Lower lobe of right lung (tissue), 2 donors: Measurements from ENCODE around the gene SLC45A1. TPM values are rescaled to one million over a fixed set of nuclear protein-coding genes. Genes with fewer than 3 reads are reported as not detected.

Experiments used
- ATAC-seq, 2 donors: fragments of 200-7000 bp; cut with Tn5 transposase; one replicate each; pipeline ENCODE4 v1.9.1; 2020 to 2022; ENCODE audit warnings: mild to moderate bottlenecking in 2 of 2, moderate library complexity in 2 of 2
- DNase-seq: peaks from one replicate; pipeline ENCODE4 v3.0.0-alpha.2; 2020
- H3K27ac ChIP-seq: fragments of 200-600 bp; one replicate; pipeline ENCODE4 v1.8.0; 2022
- H3K27me3 ChIP-seq: fragments of 200-600 bp; one replicate; pipeline ENCODE4 v1.8.0; 2022; ENCODE audit warnings: low read depth
- H3K36me3 ChIP-seq: fragments of 200-600 bp; one replicate; pipeline ENCODE4 v1.8.0; 2022; ENCODE audit warnings: mild to moderate bottlenecking
- H3K4me1 ChIP-seq: fragments of 200-600 bp; one replicate; pipeline ENCODE4 v1.8.0; 2022
- H3K4me3 ChIP-seq: fragments of 200-600 bp; one replicate; pipeline ENCODE4 v1.8.0; 2022; ENCODE audit warnings: mild to moderate bottlenecking
- H3K9me3 ChIP-seq: fragments of 200-600 bp; one replicate; pipeline ENCODE4 v1.8.0; 2022
- CTCF ChIP-seq: fragments of 200-600 bp; IDR thresholded peaks from one replicate; pipeline ENCODE4 v1.8.0; 2022; ENCODE audit warnings: antibody characterized with exemption, mild to moderate bottlenecking
- intact Hi-C: fragments of 100-400 bp; cut with DNase I; formaldehyde crosslinking; loops from one replicate; pipeline ENCODE4 v1.11.0; 2022
- total RNA-seq: library from RNA; stranded (reverse); fragmentation: NEBNext Ultra II Directional; extraction: Animal tissue kit (Norgen Biotek cat#: 25700); gene quantifications from one replicate; pipeline ENCODE4 v1.2.1, GENCODE V29; 2021
- donor health status: DM: no; HTN: yes; CAD: no; lungs with severe emphysema.

Gene SLC45A1
- total RNA-seq, 1 donor from 2014 or later, result 0.92 TPM

- Histone ChIP-seq H3K4me1 (peaks cover 7% of the 10 kb centered on the region), H3K27ac (peak overlapping the region; percentile 53), H3K27me3 (no peaks in the 10 kb centered on the region), H3K9me3 (no peaks in the 10 kb centered on the region), H3K4me3 (no peak overlapping the region), H3K36me3 (peaks cover 59% of the 10 kb centered on the region)
- intact Hi-C loops, result no loop called here
- ATAC-seq (no peak), DNase-seq (no peak)
- no peak for TF ChIP-seq CTCF
Observed at GRCh38 chr1:8352886-8353785, 35.2 kb downstream of the SLC45A1 start.

- Histone ChIP-seq H3K36me3 (peaks cover 68% of the 10 kb centered on the region), H3K27me3 (no peaks in the 10 kb centered on the region), H3K4me3 (no peak overlapping the region), H3K27ac (no peak overlapping the region), H3K4me1 (peaks cover 7% of the 10 kb centered on the region), H3K9me3 (no peaks in the 10 kb centered on the region)
- intact Hi-C loops, result no loop called here
- no peak for TF ChIP-seq CTCF
- ATAC-seq (no peak), DNase-seq (no peak)
Observed at GRCh38 chr1:8354038-8354437, 36.1 kb downstream of the SLC45A1 start.

GRCh38 chr1:8355439-8356255 is 37.7 kb downstream of the SLC45A1 start:
- Histone ChIP-seq H3K4me1 (peaks cover 7% of the 10 kb centered on the region), H3K27ac (no peak overlapping the region), H3K4me3 (no peak overlapping the region), H3K9me3 (no peaks in the 10 kb centered on the region), H3K36me3 (peaks cover 82% of the 10 kb centered on the region), H3K27me3 (no peaks in the 10 kb centered on the region)
- intact Hi-C loops, result no loop called here
- DNase-seq, result no peak
- TF ChIP-seq CTCF, result no peak
- no peak for ATAC-seq

DNA sequence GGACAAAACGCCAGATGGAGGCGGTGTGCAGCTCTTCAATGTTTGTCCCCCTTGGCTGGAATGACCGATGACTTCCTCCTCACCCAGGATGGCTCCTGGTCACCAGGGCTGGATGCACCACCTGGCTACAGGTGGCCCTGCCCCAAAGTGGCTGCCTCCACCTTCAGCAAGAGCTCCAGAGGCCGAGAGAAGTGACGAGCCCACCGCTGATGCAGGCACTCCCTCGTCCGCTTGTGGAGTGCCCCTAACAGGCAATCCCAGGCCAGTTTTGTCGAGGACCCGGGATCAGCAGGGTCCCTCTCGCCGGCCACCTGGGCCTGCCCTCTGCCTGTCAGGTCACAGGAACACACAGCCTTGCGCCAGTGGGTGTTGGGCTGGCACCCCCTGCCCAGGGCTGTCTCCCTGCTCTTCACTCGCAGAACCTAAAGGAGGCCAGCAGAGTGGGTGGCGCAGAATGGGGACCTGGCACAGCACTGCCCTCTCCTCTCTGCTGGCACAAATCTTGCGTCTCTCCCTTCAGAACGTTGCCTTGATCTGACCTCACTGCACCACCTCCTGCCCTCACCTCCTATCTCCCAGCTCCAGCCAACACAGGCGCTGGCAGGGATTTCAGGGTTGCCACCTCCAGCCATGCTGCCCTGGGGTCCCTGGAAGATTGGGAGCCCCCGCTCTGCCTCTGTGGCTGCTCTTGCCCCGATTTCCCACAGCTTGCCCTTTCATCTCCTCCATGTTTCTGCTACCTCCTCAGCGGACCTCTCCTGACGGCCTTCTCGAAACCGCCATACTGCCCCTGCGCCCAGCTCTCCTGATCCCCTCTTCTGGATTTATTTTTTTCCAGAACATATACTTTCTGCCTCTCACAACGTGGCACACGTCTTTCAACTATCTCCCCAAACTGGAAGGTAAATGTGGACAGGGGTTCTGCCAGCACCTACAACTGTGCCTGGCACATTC is 38.6 kb downstream of the SLC45A1 start:
- ATAC-seq, result no peak
- Histone ChIP-seq H3K4me3 (no peak overlapping the region), H3K4me1 (peaks cover 7% of the 10 kb centered on the region), H3K27ac (no peak overlapping the region), H3K36me3 (peaks cover 91% of the 10 kb centered on the region), H3K27me3 (no peaks in the 10 kb centered on the region), H3K9me3 (no peaks in the 10 kb centered on the region)
- DNase-seq, result no peak
- TF ChIP-seq CTCF, result no peak
- intact Hi-C loops, result no loop called here
